T follicular helper cell (primary cell): ENCODE data around the gene ATG3.
"Not testable (repeated sequence)": the region's sequence is repeated elsewhere in the genome, so short reads cannot be mapped to it uniquely, and the experiment has no call there.

ENCODE experiments used
- DNase-seq: peaks from one replicate; pipeline ENCODE4 v3.0.0-alpha.2; 2020; ENCODE audit warnings: low read depth

ATG3 gene

GRCh38 chr3:112498914-112499711 lies 62.6 kb downstream of the ATG3 start, which contains the start of gene BTLA:
TSS of gene BTLA (minus strand) at chr3:112499472. CDS start at chr3:112499358, 114 bp downstream.
- peak; percentile 12 for DNase-seq

GRCh38 chr3:112497897-112498548 lies 63.7 kb downstream of the ATG3 start:
- DNase-seq: no peak

DNA sequence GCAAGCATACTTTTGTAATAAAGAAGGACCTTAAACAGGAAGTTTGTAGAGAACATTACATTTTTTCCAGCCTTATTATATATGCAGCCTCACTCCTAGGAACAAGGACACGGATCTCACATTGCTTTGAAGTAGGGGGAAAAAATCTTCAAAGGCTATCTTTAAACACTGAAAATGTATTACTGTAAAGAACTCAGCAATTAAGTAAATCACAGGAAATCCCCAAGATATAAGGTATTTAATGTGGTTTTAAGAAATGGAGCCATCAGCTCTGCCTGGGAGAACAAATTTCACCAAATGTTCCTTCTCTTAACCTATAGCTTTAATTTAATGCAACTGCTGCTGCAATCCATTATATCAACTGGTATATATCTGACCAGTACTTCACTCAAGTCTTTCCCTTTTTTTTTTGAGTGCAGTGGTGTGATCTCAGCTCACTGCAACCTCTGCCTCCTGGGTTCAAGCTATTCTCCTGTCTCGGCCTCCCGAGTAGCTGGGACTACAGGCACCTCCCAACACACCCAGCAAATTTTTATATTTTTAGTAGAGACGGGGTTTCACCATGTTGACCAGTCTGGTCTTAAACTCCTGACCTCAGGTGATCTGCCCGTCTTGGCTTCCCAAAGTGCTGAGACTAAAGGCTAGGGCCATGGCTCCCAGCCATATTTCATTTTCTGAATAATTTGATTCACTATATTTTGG lies 65.2 kb downstream of the ATG3 start:
- DNase-seq: no peak

DNA sequence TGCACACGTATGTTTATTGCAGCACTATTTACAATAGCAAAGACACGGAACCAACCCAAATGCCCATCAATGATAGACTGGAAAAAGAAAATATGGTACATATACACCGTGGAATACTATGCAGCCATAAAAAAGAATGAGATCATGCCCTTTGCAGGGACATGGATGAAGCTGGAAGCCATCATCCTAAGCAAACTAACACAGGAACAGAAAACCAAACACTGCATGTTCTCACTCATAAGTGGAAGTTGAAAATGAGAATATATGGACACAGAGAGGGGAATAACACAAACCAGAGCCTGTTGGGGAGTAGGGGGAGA lies 67.4 kb downstream of the ATG3 start:
- DNase-seq: not testable (repeated sequence)

DNA sequence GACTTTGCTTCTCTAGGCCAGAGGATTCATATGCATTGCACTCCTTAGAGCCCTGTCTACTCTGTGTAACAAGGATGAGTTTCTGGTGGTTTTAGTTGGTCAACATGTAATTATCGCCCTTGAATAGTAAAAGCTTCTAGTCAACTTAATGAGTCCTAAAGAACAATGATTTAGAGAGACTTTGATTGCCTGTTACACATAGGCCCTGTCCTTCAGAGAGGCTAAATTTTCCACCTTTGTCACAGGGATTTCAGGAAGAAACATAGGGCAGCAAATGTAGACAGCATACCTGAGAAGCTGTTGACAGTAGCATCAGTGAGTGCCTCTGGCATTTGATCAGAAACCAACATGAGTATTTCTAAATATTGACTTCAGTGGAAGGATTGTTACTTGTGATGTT lies 69.6 kb downstream of the ATG3 start:
- DNase-seq: no peak

GRCh38 chr3:112491373-112491772 lies 70.4 kb downstream of the ATG3 start:
- DNase-seq: no peak

DNA sequence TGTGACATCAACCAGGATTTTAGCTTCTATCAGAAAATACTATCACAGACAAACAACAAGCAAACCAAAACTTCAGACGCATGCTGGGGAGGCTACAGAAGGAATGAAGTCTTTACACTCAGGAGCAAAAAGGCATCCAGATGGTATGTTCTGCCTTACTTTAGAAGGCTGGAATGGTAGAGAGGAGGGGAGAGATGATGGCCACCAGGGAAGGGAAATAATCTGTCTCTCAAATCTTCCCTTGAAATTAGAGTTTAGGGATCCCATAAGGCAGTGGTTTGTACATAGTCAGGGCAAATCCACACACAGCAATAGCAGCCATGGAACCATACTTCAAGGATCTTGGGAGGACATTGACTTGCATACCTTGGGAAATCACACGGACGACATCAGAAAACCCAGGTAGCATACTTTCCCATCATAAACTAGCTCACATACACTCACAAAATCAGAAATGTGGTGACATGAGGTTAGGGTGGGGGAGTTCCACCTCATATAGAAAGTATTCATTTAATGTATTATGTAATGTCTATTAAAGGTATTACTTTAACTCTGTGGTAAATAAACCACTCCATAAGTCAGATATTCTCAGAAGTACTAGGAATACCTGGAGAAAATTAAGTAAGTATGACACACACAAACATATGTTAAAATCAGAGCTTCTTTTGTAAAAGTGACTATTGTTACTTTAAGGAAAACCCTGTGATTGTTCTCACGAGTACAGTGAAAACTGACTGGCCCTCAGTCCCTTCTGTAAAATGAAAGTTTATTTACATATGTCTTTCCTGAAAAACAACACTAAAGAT lies 71.9 kb downstream of the ATG3 start:
- no peak for DNase-seq

GRCh38 chr3:112486811-112487505 lies 74.8 kb downstream of the ATG3 start:
- no peak for DNase-seq

GRCh38 chr3:112484352-112484751 lies 77.4 kb downstream of the ATG3 start:
- DNase-seq: no peak

GRCh38 chr3:112482675-112483074 lies 79.1 kb downstream of the ATG3 start:
- no peak for DNase-seq
